DMS153 treated with DMSO at 0.1 percent for 48 hours (cell line): ENCODE data around the gene ANKFN1.

Experiments used
- DNase-seq: peaks from one replicate; lab custom pipeline; 2025; ENCODE audit not compliant: unreplicated experiment; lab: John Stamatoyannopoulos, UW

ANKFN1 gene, protein sequence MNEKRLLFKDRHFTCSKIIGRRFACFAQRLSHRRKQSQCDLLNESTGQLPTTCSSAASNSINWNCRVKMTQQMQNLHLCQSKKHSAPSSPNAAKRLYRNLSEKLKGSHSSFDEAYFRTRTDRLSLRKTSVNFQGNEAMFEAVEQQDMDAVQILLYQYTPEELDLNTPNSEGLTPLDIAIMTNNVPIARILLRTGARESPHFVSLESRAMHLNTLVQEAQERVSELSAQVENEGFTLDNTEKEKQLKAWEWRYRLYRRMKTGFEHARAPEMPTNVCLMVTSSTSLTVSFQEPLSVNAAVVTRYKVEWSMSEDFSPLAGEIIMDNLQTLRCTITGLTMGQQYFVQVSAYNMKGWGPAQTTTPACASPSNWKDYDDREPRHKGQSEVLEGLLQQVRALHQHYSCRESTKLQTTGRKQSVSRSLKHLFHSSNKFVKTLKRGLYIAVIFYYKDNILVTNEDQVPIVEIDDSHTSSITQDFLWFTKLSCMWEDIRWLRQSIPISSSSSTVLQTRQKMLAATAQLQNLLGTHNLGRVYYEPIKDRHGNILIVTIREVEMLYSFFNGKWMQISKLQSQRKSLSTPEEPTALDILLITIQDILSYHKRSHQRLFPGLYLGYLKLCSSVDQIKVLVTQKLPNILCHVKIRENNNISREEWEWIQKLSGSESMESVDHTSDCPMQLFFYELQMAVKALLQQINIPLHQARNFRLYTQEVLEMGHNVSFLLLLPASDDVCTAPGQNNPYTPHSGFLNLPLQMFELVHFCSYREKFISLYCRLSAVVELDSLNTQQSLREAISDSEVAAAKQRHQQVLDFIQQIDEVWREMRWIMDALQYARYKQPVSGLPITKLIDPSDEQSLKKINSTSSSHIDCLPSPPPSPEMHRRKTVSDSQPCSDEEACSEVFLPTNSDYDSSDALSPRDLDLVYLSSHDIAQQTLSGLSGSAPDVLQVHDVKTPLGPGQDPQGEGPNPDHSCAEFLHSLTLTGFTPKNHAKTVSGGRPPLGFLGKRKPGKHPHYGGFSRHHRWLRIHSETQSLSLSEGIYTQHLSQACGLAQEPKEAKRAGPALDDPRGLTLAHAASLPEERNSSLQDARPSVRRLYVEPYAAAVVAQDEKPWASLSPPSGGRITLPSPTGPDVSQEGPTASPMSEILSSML

GRCh38 chr17:56152874-56153602, at the start of gene ANKFN1:
TSS of gene ANKFN1 (plus strand) at chr17:56153475. CDS start at chr17:56212668, 59,193 bp downstream.
- DNase-seq: no peak

- DNase-seq: no peak
Measured at GRCh38 chr17:56108811-56109284, 44.4 kb upstream of the ANKFN1 start.

GRCh38 chr17:56109836-56110235, 43.4 kb upstream of the ANKFN1 start:
- DNase-seq: no peak

GRCh38 chr17:56110463-56111135, 42.7 kb upstream of the ANKFN1 start:
- no peak for DNase-seq

GRCh38 chr17:56111706-56112485, 41.4 kb upstream of the ANKFN1 start:
- no peak for DNase-seq

- no peak for DNase-seq
Measured at GRCh38 chr17:56113486-56113885, 39.8 kb upstream of the ANKFN1 start.

- DNase-seq: no peak
Measured at GRCh38 chr17:56114469-56114868, 38.8 kb upstream of the ANKFN1 start.

- no peak for DNase-seq
Measured at GRCh38 chr17:56119191-56119590, 34.1 kb upstream of the ANKFN1 start.

GRCh38 chr17:56119936-56120335, 33.3 kb upstream of the ANKFN1 start:
- no peak for DNase-seq

DNA sequence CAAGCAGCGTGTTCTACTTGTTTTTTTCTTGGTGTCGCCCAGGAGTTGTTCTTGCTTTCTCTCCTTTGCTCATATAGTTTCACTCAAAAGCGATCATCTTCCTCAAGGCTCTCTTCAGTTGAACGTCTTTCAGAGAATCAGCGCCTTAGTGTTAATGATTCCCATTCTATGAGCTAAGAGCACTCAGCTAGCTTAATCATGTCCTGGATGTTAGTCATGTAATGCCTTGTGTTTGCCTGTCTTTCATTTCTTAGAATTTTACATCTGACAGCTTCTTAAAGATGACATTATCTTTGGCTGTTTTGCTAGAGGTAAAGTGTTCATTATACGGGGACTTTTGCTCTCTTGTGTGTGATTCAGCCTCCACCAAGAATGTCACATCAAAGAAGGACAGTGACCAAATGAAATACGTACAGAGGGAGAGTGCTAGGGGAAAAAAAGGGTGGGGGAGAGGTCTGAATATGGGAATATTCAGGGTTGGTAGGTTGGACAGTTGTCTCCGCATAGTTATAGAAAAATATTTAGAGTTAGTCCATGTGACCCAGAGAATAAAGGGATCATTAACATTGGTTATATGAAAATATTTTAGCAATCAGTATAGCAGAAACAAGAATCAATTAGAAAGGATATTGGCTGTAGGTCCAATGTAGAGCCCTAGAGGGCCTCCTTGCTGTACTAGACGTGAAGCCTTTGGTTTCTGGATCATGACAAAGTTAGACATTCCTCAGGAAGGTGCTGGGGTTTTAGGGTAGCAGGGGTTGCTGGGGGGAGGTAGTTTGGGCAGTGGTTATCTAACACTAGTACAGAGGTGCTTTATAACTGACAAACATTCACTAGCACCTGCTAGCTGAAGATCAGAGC, 31.9 kb upstream of the ANKFN1 start:
- DNase-seq: no peak

- DNase-seq: peak; percentile 2
Measured at GRCh38 chr17:56125830-56126819, 27.1 kb upstream of the ANKFN1 start.

DNA sequence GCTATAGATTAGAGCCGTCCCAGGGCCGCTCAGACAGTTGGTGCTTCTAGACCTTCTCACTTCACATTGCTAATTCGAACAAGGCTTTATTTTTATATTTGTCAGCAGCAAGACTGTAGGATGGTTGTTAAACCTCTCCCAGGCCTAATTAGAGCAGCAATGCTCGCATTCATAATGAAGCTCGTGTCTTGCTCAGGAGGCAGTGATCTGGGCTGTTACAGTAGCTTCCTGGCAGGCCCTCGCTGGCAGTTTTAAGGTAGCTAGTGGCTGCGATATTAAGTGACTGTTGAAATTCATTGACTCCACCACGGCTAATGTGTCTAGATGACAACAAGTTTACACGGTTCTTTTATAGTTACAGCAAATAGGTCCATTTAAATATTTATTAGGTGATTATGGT, 23.2 kb upstream of the ANKFN1 start:
- DNase-seq: no peak

DNA sequence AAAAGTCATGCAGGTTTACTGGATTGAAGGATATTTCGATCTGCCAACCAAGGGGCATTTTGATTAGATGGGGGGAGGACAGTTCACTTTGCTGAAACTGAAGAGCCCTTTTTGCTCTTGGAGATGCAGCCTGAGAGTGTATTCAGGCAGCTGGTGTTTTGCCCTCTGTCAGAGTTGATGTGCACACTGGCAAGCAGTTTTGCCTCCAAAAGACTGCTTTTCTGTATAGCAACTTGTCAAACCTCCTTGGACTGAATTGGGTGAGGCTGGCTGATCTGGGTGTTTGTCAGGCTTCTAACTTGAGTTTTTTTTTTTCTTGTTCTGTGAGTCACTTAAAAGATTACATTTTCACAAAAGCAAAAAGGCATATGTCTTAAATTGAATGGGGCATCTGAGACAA, 22.6 kb upstream of the ANKFN1 start:
- DNase-seq: no peak

- DNase-seq: no peak
Measured at GRCh38 chr17:56131431-56131830, 21.8 kb upstream of the ANKFN1 start.

GRCh38 chr17:56136301-56136700, 17.0 kb upstream of the ANKFN1 start:
- DNase-seq: no peak

GRCh38 chr17:56141046-56141839, 12.0 kb upstream of the ANKFN1 start:
- no peak for DNase-seq
